K562 (cell line): ENCODE data around the gene KANK4. TPM values are rescaled to one million over a fixed set of nuclear protein-coding genes. Genes with fewer than 3 reads are reported as not detected.

Source experiments
- ATAC-seq: fragments of 200-7000 bp; cut with Tn5 transposase; 3 replicates; pipeline ENCODE4 v1.9.1; 2020; ENCODE audit warnings: moderate library complexity
- BruUV-seq: library from RNA; stranded (reverse); fragments of 400-500 nt; replicated peaks from 2 replicates; lab custom pipeline; 2021; lab: Mats Ljungman, UMichigan
- CTCF ChIA-PET: fragments of 300-600 bp; formaldehyde crosslinking; extraction: SDS; loops from one replicate; lab custom pipeline; 2021; ENCODE audit warnings: low intra/inter-chr PET ratio; lab: Yijun Ruan, JAX
- POLR2A ChIA-PET: fragments of 300-600, 350-650 bp; sonication (Branson Sonifier 250); formaldehyde crosslinking; extraction: SDS; loops from one replicate; lab custom pipeline; 2021; ENCODE audit warnings: antibody characterized with exemption, inconsistent platforms; lab: Yijun Ruan, JAX
- DNase-seq, 4 experiments: peaks; one replicate each; pipeline versions ENCODE4 v3.0.0 to v3.0.0-alpha.2; 2011 to 2018; ENCODE audit warnings: low spot score in 3 of 4, mixed read lengths in 3 of 4; ENCODE audit errors: extremely low read depth in 1 of 4
- FAIRE-seq: peaks from 2 replicates; lab custom pipeline; 2011; peaks lifted over from hg19 to GRCh38; lab: Jason Lieb, UNC
- H2AFZ ChIP-seq: 2 replicates; pipeline ENCODE4 v1.6.0; 2011; ENCODE audit warnings: low read depth, low read length, control low read depth, inconsistent platforms
- H3K27ac ChIP-seq: fragments of 200-600 bp; 3 replicates; pipeline ENCODE4 v1.8.0; 2011; ENCODE audit warnings: low read depth, mild to moderate bottlenecking, control low read depth, inconsistent platforms, low read length, moderate library complexity, mixed read lengths; ENCODE audit errors: extremely low read depth
- H3K27me3 ChIP-seq, 2 experiments: fragments of 300-600 bp in 1 of 2; 2 replicates in 1 of 2; 3 replicates in 1 of 2; pipeline versions ENCODE4 v1.6.0 to v1.8.0; 2011; ENCODE audit warnings: inconsistent platforms in 2 of 2, low read length in 2 of 2, mild to moderate bottlenecking in 1 of 2, mixed read lengths in 1 of 2, moderate library complexity in 1 of 2; ENCODE audit not compliant: control insufficient read depth in 2 of 2, insufficient read depth in 2 of 2
- H3K36me3 ChIP-seq: fragments of 300-600 bp; 3 replicates; pipeline ENCODE4 v1.8.0; 2011; ENCODE audit warnings: mild to moderate bottlenecking, low read length, inconsistent platforms; ENCODE audit not compliant: control insufficient read depth, insufficient read depth
- H3K4me1 ChIP-seq, 2 experiments: fragments of 200-600 bp in 1 of 2; replicated peaks in 1 of 2; 2 replicates in 1 of 2; 3 replicates in 1 of 2; pipeline versions ENCODE4 v1.5.1 to v1.8.0; 2011; ENCODE audit warnings: inconsistent platforms in 2 of 2, low read length in 2 of 2, mild to moderate bottlenecking in 1 of 2, mixed read lengths in 1 of 2, moderate library complexity in 1 of 2; ENCODE audit not compliant: control insufficient read depth in 2 of 2, insufficient read depth in 2 of 2
- H3K4me2 ChIP-seq: 2 replicates; pipeline ENCODE4 v1.6.1; 2011; ENCODE audit warnings: low read length, control low read depth, inconsistent platforms, mixed read lengths; ENCODE audit not compliant: insufficient read depth
- H3K4me3 ChIP-seq: fragments of 200-600 bp; sonication (generic), shearing (Covaris generic); 2 replicates; pipeline ENCODE4 v1.5.1; 2016; ENCODE audit warnings: control low read depth, inconsistent platforms
- H3K79me2 ChIP-seq: fragments of 200-600 bp; 3 replicates; pipeline ENCODE4 v1.8.0; 2011; ENCODE audit warnings: low read length, inconsistent platforms; ENCODE audit not compliant: control insufficient read depth, insufficient read depth
- H3K9ac ChIP-seq, 2 experiments: 2 replicates each; pipeline versions ENCODE4 v1.6.0 to v1.6.1; 2011; ENCODE audit warnings: low read depth in 2 of 2, low read length in 2 of 2, control low read depth in 1 of 2, inconsistent platforms in 1 of 2, mild to moderate bottlenecking in 1 of 2, mixed read lengths in 1 of 2; ENCODE audit not compliant: insufficient read depth in 1 of 2
- H3K9me1 ChIP-seq: one replicate; pipeline ENCODE4 v1.6.0; 2011; ENCODE audit warnings: inconsistent platforms, mild to moderate bottlenecking, low read length, moderate library complexity; ENCODE audit not compliant: control insufficient read depth, insufficient read depth
- H3K9me3 ChIP-seq: replicated peaks from 2 replicates; pipeline ENCODE4 v1.5.1; 2011; ENCODE audit warnings: low read depth, low read length, inconsistent platforms; ENCODE audit not compliant: control insufficient read depth, insufficient read depth
- H4K20me1 ChIP-seq: replicated peaks from 2 replicates; pipeline ENCODE4 v1.6.1; 2011; ENCODE audit warnings: low read length, inconsistent platforms, mixed read lengths; ENCODE audit not compliant: control insufficient read depth, insufficient read depth
- CHD4 ChIP-seq: fragments of 200-600 bp; sonication (generic); IDR thresholded peaks from 3 replicates; pipeline ENCODE4 v1.6.1; 2012; ENCODE audit warnings: low read depth, mild to moderate bottlenecking, mixed read lengths, low read length, inconsistent platforms; ENCODE audit not compliant: insufficient read depth, insufficient replicate concordance, poor library complexity, severe bottlenecking
- MAFF ChIP-seq: IDR thresholded peaks from 2 replicates; pipeline ENCODE4 v1.6.1; 2012; ENCODE audit warnings: low read length, improper control_type of control experiment
- MCM5 ChIP-seq: fragments of 450-650 bp; IDR thresholded peaks from 2 replicates; pipeline ENCODE4 v1.6.1; 2016; ENCODE audit warnings: low read depth
- NFYB ChIP-seq: IDR thresholded peaks from 2 replicates; pipeline ENCODE4 v1.6.1; 2011; ENCODE audit warnings: mild to moderate bottlenecking, moderate library complexity; ENCODE audit not compliant: insufficient read length; ENCODE audit errors: extremely low read depth
- NR3C1 ChIP-seq: sonication (generic); formaldehyde crosslinking; IDR thresholded peaks from 2 replicates; pipeline ENCODE4 v1.8.1; 2022; ENCODE audit warnings: missing genetic modification reagents
- OTX1 ChIP-seq: fragments of 450-650 bp; formaldehyde crosslinking; IDR thresholded peaks from 2 replicates; pipeline ENCODE4 v1.4.0; 2022; ENCODE audit warnings: mild to moderate bottlenecking
- XRCC3 ChIP-seq: fragments of 450-650 bp; IDR thresholded peaks from 2 replicates; pipeline ENCODE4 v1.6.1; 2017; ENCODE audit warnings: mild to moderate bottlenecking, moderate library complexity
- ZNF197 ChIP-seq: fragments of 200-800 bp; sonication (Bioruptor generic); IDR thresholded peaks from 2 replicates; pipeline ENCODE4 v1.6.1; 2016; ENCODE audit warnings: low read depth, missing genetic modification characterization, missing compliant biosample characterization
- WGBS: fragments of 100-300 bp; shearing (Covaris generic); methylation state at CpG from one replicate; pipeline ENCODE4 v1.1.6; 2016; ENCODE audit warnings: low coverage, mixed read lengths; ENCODE audit not compliant: insufficient coverage; ENCODE audit errors: missing lambda C conversion rate; 5-methylcytosine and 5-hydroxymethylcytosine counted together
- in situ Hi-C: fragments of 300-500 bp; cut with MboI; formaldehyde crosslinking; loops from 4 replicates; pipeline ENCODE4 v1.15.0; 2018; ENCODE audit warnings: inconsistent platforms, mixed read lengths
- intact Hi-C: fragments of 100-400 bp; cut with micrococcal nuclease; formaldehyde crosslinking; loops from 2 replicates; pipeline ENCODE4 v1.14.2; 2022
- polyA plus RNA-seq, 8 experiments: library from polyadenylated mRNA; depleted of rRNA in 4 of 8; stranded (reverse) in 5 of 8; unstranded in 3 of 8; fragments of >200 nt; fragmentation: Nextera tagmentation in 2 of 8; fragmentation: Illumina TruSeq in 1 of 8; extraction: Ambion mirVana in 2 of 8; extraction: Trizol in 1 of 8; gene quantifications; 2 replicates each; pipeline versions ENCODE4 v1.2.1 to v1.2.3, GENCODE V29; 2011 to 2014; ENCODE audit warnings: inconsistent platforms in 1 of 8, missing spikeins in 1 of 8
- total RNA-seq, 7 experiments: library from RNA; depleted of rRNA in 6 of 7; stranded (reverse); fragments of >200 nt in 6 of 7; fragmentation: Illumina TruSeq in 2 of 7; extraction: Trizol in 2 of 7; gene quantifications; 2 replicates each; pipeline versions ENCODE4 v1.2.1 to v1.2.3, GENCODE V29; 2011 to 2021; ENCODE audit warnings: low replicate concordance in 1 of 7
- TF ChIP-seq, protein P1 (sequence below), 2 experiments: fragments of 450-650 bp; conservative IDR thresholded peaks; 2 replicates each; pipeline ENCODE4 v1.6.1; 2017; ENCODE audit warnings: mild to moderate bottlenecking in 2 of 2, moderate library complexity in 2 of 2
- TF ChIP-seq, protein P2 (sequence below): sonication (generic); formaldehyde crosslinking; IDR thresholded peaks from 2 replicates; pipeline ENCODE4 v1.8.0; 2023; ENCODE audit warnings: mild to moderate bottlenecking, missing genetic modification reagents

The KANK4 gene
- total and polyA plus RNA-seq, 9 of the 15 experiments (the other 6 are each of a cell fraction or from before 2014, with no cell fraction given): not detected

DNA sequence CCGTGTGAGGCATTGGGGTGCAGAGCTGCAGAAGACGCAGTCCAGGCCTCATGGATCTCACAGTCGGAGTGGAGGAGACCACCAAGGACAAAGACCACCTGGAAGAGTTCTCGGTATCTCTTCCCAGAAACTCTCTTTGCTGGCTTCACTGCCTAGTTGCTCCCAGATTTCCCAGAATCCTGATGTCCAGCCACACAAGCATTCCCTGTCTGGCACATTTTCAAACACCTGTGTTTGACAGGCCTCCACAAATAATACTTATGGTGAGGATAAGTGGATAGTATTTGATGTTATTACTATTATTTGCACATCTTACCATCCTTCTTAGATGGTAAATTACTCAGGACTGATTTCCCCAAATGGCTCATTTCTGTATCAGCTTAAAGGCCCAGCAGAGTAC is 27.7 kb upstream of the KANK4 start:
- WGBS: 0% methylated on average over 4 of the region's 4 CpGs
- peaks cover 8 to 29% of the 10 kb centered on the region in 2 experiments; a peak in 3 of 5 replicates for H3K27me3 ChIP-seq
- in situ Hi-C loops (no loop called here), intact Hi-C loops (no loop called here)
- DNase-seq (no peak), FAIRE-seq (no peak), ATAC-seq (no peak)
- no peak for TF ChIP-seq MAFF
- no peak for TF ChIP-seq NR3C1 (CRISPR knock-in tag)
- no peak for TF ChIP-seq ZNF197 (CRISPR knock-in tag)
- TF ChIP-seq XRCC3: no peak
- no peak for TF ChIP-seq OTX1 (CRISPR knock-in tag)
- no peak for TF ChIP-seq CHD4
- TF ChIP-seq, protein P1, sequence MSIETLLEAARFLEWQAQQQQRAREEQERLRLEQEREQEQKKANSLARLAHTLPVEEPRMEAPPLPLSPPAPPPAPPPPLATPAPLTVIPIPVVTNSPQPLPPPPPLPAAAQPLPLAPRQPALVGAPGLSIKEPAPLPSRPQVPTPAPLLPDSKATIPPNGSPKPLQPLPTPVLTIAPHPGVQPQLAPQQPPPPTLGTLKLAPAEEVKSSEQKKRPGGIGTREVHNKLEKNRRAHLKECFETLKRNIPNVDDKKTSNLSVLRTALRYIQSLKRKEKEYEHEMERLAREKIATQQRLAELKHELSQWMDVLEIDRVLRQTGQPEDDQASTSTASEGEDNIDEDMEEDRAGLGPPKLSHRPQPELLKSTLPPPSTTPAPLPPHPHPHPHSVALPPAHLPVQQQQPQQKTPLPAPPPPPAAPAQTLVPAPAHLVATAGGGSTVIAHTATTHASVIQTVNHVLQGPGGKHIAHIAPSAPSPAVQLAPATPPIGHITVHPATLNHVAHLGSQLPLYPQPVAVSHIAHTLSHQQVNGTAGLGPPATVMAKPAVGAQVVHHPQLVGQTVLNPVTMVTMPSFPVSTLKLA (conservative IDR thresholded peaks at IDR 0.05): no peak
- no peak for TF ChIP-seq MCM5
- TF ChIP-seq NFYB: no peak
- TF ChIP-seq, protein P2, sequence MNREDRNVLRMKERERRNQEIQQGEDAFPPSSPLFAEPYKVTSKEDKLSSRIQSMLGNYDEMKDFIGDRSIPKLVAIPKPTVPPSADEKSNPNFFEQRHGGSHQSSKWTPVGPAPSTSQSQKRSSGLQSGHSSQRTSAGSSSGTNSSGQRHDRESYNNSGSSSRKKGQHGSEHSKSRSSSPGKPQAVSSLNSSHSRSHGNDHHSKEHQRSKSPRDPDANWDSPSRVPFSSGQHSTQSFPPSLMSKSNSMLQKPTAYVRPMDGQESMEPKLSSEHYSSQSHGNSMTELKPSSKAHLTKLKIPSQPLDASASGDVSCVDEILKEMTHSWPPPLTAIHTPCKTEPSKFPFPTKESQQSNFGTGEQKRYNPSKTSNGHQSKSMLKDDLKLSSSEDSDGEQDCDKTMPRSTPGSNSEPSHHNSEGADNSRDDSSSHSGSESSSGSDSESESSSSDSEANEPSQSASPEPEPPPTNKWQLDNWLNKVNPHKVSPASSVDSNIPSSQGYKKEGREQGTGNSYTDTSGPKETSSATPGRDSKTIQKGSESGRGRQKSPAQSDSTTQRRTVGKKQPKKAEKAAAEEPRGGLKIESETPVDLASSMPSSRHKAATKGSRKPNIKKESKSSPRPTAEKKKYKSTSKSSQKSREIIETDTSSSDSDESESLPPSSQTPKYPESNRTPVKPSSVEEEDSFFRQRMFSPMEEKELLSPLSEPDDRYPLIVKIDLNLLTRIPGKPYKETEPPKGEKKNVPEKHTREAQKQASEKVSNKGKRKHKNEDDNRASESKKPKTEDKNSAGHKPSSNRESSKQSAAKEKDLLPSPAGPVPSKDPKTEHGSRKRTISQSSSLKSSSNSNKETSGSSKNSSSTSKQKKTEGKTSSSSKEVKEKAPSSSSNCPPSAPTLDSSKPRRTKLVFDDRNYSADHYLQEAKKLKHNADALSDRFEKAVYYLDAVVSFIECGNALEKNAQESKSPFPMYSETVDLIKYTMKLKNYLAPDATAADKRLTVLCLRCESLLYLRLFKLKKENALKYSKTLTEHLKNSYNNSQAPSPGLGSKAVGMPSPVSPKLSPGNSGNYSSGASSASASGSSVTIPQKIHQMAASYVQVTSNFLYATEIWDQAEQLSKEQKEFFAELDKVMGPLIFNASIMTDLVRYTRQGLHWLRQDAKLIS (CRISPR knock-in tag): no peak
- peaks cover 2% of the 10 kb centered on the region for H3K9me1 ChIP-seq
- H3K4me1 ChIP-seq: no peaks in the 10 kb centered on the region
- H3K4me2 ChIP-seq: no peak overlapping the region
- no peak overlapping the region for H2AFZ ChIP-seq
- no peak overlapping the region for H3K27ac ChIP-seq
- no peaks in the 10 kb centered on the region for H3K36me3 ChIP-seq
- ChIA-PET CTCF (no interaction called here), POLR2A (no interaction called here)
- H3K4me3 ChIP-seq: no peak overlapping the region
- H3K9ac ChIP-seq: no peak overlapping the region
- BruUV-seq: no TSS peak
- no peaks in the 10 kb centered on the region for H4K20me1 ChIP-seq
- no peaks in the 10 kb centered on the region for H3K79me2 ChIP-seq
- no peaks in the 10 kb centered on the region for H3K9me3 ChIP-seq
